ENCODE results near the gene BACH1.
"Not testable (repeated sequence)": the region's sequence is repeated elsewhere in the genome, so short reads cannot be mapped to it uniquely, and the experiment has no call there.

- not testable (repeated sequence) for TF ChIP-seq CTCF, POLR2A (IDR thresholded peaks at IDR 0.05)
Observed at GRCh38 chr21:29355043-29355710, 56.5 kb downstream of the BACH1 start.
